ENCODE measurements around the gene ALCAM.

- TF ChIP-seq YY1 (IDR thresholded peaks at IDR 0.05; ENCODE audit: low read depth), result no peak
- TF ChIP-seq MEF2A (IDR thresholded peaks at IDR 0.05; ENCODE audit: borderline replicate concordance, low read depth), result no peak
These were observed 137.8 kb downstream of the ALCAM start for GRCh38 chr3:105504440-105504951.

All from SK-N-SH (cell line).